H9 (cell line): ENCODE results near the gene BCAS3. TPM values are rescaled to one million over a fixed set of nuclear protein-coding genes. Genes with fewer than 3 reads are reported as not detected.

Source experiments
- DNase-seq: peaks from one replicate; pipeline ENCODE4 v3.0.0-alpha.2; 2017
- H2AFZ ChIP-seq: one replicate; pipeline ENCODE4 v1.6.1; 2013; ENCODE audit warnings: mild to moderate bottlenecking, low read length, control low read depth, moderate library complexity
- H2AK5ac ChIP-seq: 2 replicates; pipeline ENCODE4 v1.6.1; 2013; ENCODE audit warnings: low read length, control low read depth, mixed read lengths; ENCODE audit not compliant: insufficient read length
- H2BK120ac ChIP-seq: one replicate; pipeline ENCODE4 v1.6.1; 2013; ENCODE audit warnings: low read depth, mild to moderate bottlenecking, low read length, control low read depth, inconsistent platforms; ENCODE audit not compliant: poor library complexity, severe bottlenecking
- H2BK12ac ChIP-seq: 2 replicates; pipeline ENCODE4 v1.6.1; 2013; ENCODE audit warnings: low read length, control low read depth, mixed read lengths, low read depth; ENCODE audit not compliant: insufficient read length
- H2BK15ac ChIP-seq: 2 replicates; pipeline ENCODE4 v1.6.1; 2013; ENCODE audit warnings: low read depth, low read length, control low read depth
- H2BK20ac ChIP-seq: one replicate; pipeline ENCODE4 v1.6.1; 2013; ENCODE audit warnings: low read depth, mild to moderate bottlenecking, low read length, control low read depth, inconsistent platforms; ENCODE audit not compliant: poor library complexity, severe bottlenecking
- H2BK5ac ChIP-seq: 2 replicates; pipeline ENCODE4 v1.6.1; 2013; ENCODE audit warnings: low read length, control low read depth, mixed read lengths; ENCODE audit not compliant: insufficient read length
- H3K14ac ChIP-seq: 2 replicates; pipeline ENCODE4 v1.6.1; 2013; ENCODE audit warnings: low read length, control low read depth; ENCODE audit not compliant: insufficient read depth
- H3K18ac ChIP-seq: 2 replicates; pipeline ENCODE4 v1.6.1; 2013; ENCODE audit warnings: low read depth, mild to moderate bottlenecking, mixed read lengths, low read length, control low read depth; ENCODE audit not compliant: insufficient read length
- H3K23ac ChIP-seq: 2 replicates; pipeline ENCODE4 v1.6.1; 2013; ENCODE audit warnings: low read length, control low read depth, mixed read lengths, low read depth; ENCODE audit not compliant: insufficient read length
- H3K23me2 ChIP-seq: 2 replicates; pipeline ENCODE4 v1.6.1; 2013; ENCODE audit warnings: low read depth, mild to moderate bottlenecking, mixed read lengths, low read length, control low read depth; ENCODE audit not compliant: insufficient read length, poor library complexity, severe bottlenecking
- H3K27ac ChIP-seq: 2 replicates; pipeline ENCODE4 v1.5.1; 2013; ENCODE audit warnings: low read length, control low read depth, mixed read lengths, low read depth; ENCODE audit not compliant: insufficient read length
- H3K27me3 ChIP-seq: 2 replicates; pipeline ENCODE4 v1.6.1; 2013; ENCODE audit warnings: low read length, control low read depth, inconsistent platforms; ENCODE audit not compliant: insufficient read depth
- H3K4ac ChIP-seq: 2 replicates; pipeline ENCODE4 v1.6.1; 2013; ENCODE audit warnings: low read depth, mild to moderate bottlenecking, control low read depth, inconsistent platforms, low read length, moderate library complexity
- H3K4me1 ChIP-seq: 2 replicates; pipeline ENCODE4 v1.6.1; 2013; ENCODE audit warnings: low read length, control low read depth, inconsistent platforms; ENCODE audit not compliant: insufficient read depth
- H3K4me2 ChIP-seq: 2 replicates; pipeline ENCODE4 v1.6.1; 2013; ENCODE audit warnings: low read length, control low read depth, mixed read lengths; ENCODE audit not compliant: insufficient read length, insufficient read depth
- H3K56ac ChIP-seq: 2 replicates; pipeline ENCODE4 v1.6.1; 2013; ENCODE audit warnings: low read depth, mild to moderate bottlenecking, mixed read lengths, low read length, control low read depth; ENCODE audit not compliant: insufficient read length
- H3K79me1 ChIP-seq: 2 replicates; pipeline ENCODE4 v1.6.1; 2013; ENCODE audit warnings: low read depth, mild to moderate bottlenecking, moderate library complexity, low read length, control low read depth, inconsistent platforms; ENCODE audit not compliant: insufficient read depth, poor library complexity, severe bottlenecking
- H3K79me2 ChIP-seq: 2 replicates; pipeline ENCODE4 v1.6.1; 2013; ENCODE audit warnings: low read length, control low read depth, inconsistent platforms; ENCODE audit not compliant: insufficient read depth
- H3K9ac ChIP-seq: 2 replicates; pipeline ENCODE4 v1.6.1; 2013; ENCODE audit warnings: low read length, control low read depth, mixed read lengths; ENCODE audit not compliant: insufficient read length; ENCODE audit errors: extremely low read depth
- H3K9me3 ChIP-seq: one replicate; pipeline ENCODE4 v1.6.1; 2013; ENCODE audit warnings: low read depth, low read length, inconsistent platforms; ENCODE audit not compliant: control insufficient read depth
- H3T11ph ChIP-seq: one replicate; pipeline ENCODE4 v1.6.1; 2013; ENCODE audit warnings: mild to moderate bottlenecking, low read length, control low read depth, inconsistent platforms
- H4K20me1 ChIP-seq: one replicate; pipeline ENCODE4 v1.6.1; 2013; ENCODE audit not compliant: control insufficient read depth, insufficient read length, insufficient read depth
- H4K5ac ChIP-seq: 2 replicates; pipeline ENCODE4 v1.6.1; 2013; ENCODE audit warnings: low read depth, mild to moderate bottlenecking, mixed read lengths, low read length, control low read depth; ENCODE audit not compliant: insufficient read length
- H4K8ac ChIP-seq: replicated peaks from 2 replicates; pipeline ENCODE4 v1.6.1; 2013; ENCODE audit warnings: low read length, control low read depth, mixed read lengths, low read depth; ENCODE audit not compliant: insufficient read length
- H4K91ac ChIP-seq: 2 replicates; pipeline ENCODE4 v1.6.1; 2013; ENCODE audit warnings: low read depth, mild to moderate bottlenecking, moderate library complexity, mixed read lengths, low read length, control low read depth; ENCODE audit not compliant: insufficient read length
- H3K27ac Mint-ChIP-seq, 3 experiments: 2 replicates in 2 of 3; 3 replicates in 1 of 3; pipeline ENCODE4 v1.8.0; 2020 to 2021; ENCODE audit warnings: mixed read lengths in 3 of 3, mild to moderate bottlenecking in 1 of 3, moderate library complexity in 1 of 3
- H3K27me3 Mint-ChIP-seq: 2 replicates; pipeline ENCODE4 v1.8.0; 2021; ENCODE audit warnings: low read depth, mild to moderate bottlenecking, moderate library complexity, mixed read lengths
- H3K36me3 Mint-ChIP-seq, 3 experiments: 2 replicates in 2 of 3; 3 replicates in 1 of 3; pipeline ENCODE4 v1.8.0; 2020 to 2021; ENCODE audit warnings: low read depth in 3 of 3, mixed read lengths in 3 of 3; ENCODE audit not compliant: insufficient read depth in 1 of 3
- H3K4me1 Mint-ChIP-seq, 2 experiments: 2 replicates each; pipeline ENCODE4 v1.8.0; 2020; ENCODE audit warnings: mixed read lengths in 2 of 2
- H3K4me3 Mint-ChIP-seq, 2 experiments: 2 replicates in 1 of 2; 3 replicates in 1 of 2; pipeline ENCODE4 v1.8.0; 2020 to 2021; ENCODE audit warnings: mild to moderate bottlenecking in 2 of 2, mixed read lengths in 2 of 2, moderate library complexity in 1 of 2
- H3K9me3 Mint-ChIP-seq, 2 experiments: 2 replicates in 1 of 2; 3 replicates in 1 of 2; pipeline ENCODE4 v1.8.0; 2020; ENCODE audit warnings: mild to moderate bottlenecking in 2 of 2, mixed read lengths in 2 of 2, moderate library complexity in 1 of 2
- CTCF ChIP-seq: fragments of 200-600 bp; sonication (generic); conservative IDR thresholded peaks from 3 replicates; pipeline ENCODE4 v1.8.0; 2021; ENCODE audit warnings: antibody characterized with exemption, mild to moderate bottlenecking
- WGBS: extraction: QIAGEN DNeasy Blood & Tissue Kit; methylation state at CpG from one replicate; pipeline ENCODE4 v1.1.7; 2013; ENCODE audit warnings: missing lambda C conversion rate, low lambda C conversion rate, mixed read lengths; ENCODE audit not compliant: insufficient read length; ENCODE audit errors: extremely low coverage; 5-methylcytosine and 5-hydroxymethylcytosine counted together
- total RNA-seq: library from RNA; stranded (reverse); gene quantifications from 2 replicates; pipeline ENCODE4 v1.2.1, GENCODE V29; 2021

Gene BCAS3
- total RNA-seq, 1 experiment from 2014 or later: 22.4 TPM

GRCh38 chr17:61140081-61140786 lies 462.6 kb downstream of the BCAS3 start:
- H2BK5ac ChIP-seq: no peak overlapping the region
- Mint-ChIP-seq H3K36me3 (no peaks in the 10 kb centered on the region), H3K27me3 (no peaks in the 10 kb centered on the region), H3K9me3 (no peaks in the 10 kb centered on the region), H3K4me3 (no peak overlapping the region), H3K4me1 (peaks cover 3 to 5% of the 10 kb centered on the region in 2 experiments), H3K27ac (no peak overlapping the region)
- H2AFZ ChIP-seq: no peak overlapping the region
- no peak for TF ChIP-seq CTCF
- no peaks in the 10 kb centered on the region for H3K23me2 ChIP-seq
- no peak overlapping the region for H2BK20ac ChIP-seq
- H4K8ac ChIP-seq: no peak overlapping the region
- no peak overlapping the region for H4K5ac ChIP-seq
- no peak overlapping the region for H3K56ac ChIP-seq
- no peaks in the 10 kb centered on the region for H3K79me1 ChIP-seq
- H2AK5ac ChIP-seq: no peak overlapping the region
- no peak for DNase-seq
- no peaks in the 10 kb centered on the region for H3K79me2 ChIP-seq
- no peaks in the 10 kb centered on the region for H4K20me1 ChIP-seq
- H3K9ac ChIP-seq: no peak overlapping the region
- H3K18ac ChIP-seq: no peak overlapping the region
- H3K14ac ChIP-seq: no peak overlapping the region
- no peaks in the 10 kb centered on the region for H3K9me3 ChIP-seq
- WGBS: no CpG with 5 or more reads among the region's 3 CpGs
- no peak overlapping the region for H3K4me2 ChIP-seq
- H3K4ac ChIP-seq: no peak overlapping the region
- no peaks in the 10 kb centered on the region for H3K27me3 ChIP-seq
- no peaks in the 10 kb centered on the region; the same call in 1 of the 2 replicates for H3K4me1 ChIP-seq
- no peak overlapping the region for H4K91ac ChIP-seq
- H2BK12ac ChIP-seq: no peak overlapping the region
- no peak overlapping the region for H3T11ph ChIP-seq
- no peak overlapping the region for H2BK15ac ChIP-seq
- no peak overlapping the region for H3K23ac ChIP-seq
- H3K27ac ChIP-seq: no peak overlapping the region
- no peak overlapping the region for H2BK120ac ChIP-seq
